COLO668 (cell line): ENCODE results near the gene SYNJ1.

Experiments
- DNase-seq: peaks from one replicate; lab custom pipeline; 2025; ENCODE audit not compliant: unreplicated experiment; lab: John Stamatoyannopoulos, UW

The SYNJ1 gene

GRCh38 chr21:32585970-32586369, 141.8 kb downstream of the SYNJ1 start:
- no peak for DNase-seq

- DNase-seq, result no peak
These were observed 142.6 kb downstream of the SYNJ1 start, which contains the start of gene TCP10L for GRCh38 chr21:32585042-32585710. Gene TCP10L, minus strand, starts transcription at chr21:32585523. Its CDS starts 1,219 bp downstream, at chr21:32584304.

- DNase-seq, result no peak
These were observed 143.3 kb downstream of the SYNJ1 start for GRCh38 chr21:32584472-32584871.

- no peak for DNase-seq
These were observed 146.1 kb downstream of the SYNJ1 start for GRCh38 chr21:32581732-32582131.

DNA sequence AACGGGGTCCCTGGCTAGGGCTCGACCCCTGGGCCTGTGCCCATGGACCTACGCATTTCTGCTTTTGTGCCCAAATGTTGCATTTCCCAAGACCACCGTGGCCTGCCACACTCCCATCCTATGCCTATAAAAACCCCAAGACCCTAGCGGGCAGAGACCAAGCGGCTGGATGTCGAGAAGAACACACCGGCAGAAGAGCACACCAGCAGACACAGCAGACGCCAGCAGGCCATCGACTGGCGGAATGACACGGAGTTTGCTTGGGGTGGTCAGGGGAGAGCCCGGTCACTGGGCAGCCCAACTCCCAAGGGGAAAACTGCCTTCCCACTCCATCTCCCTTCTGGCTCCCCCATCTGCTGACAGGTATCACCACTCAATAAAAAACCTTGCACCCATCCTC, 146.9 kb downstream of the SYNJ1 start:
- DNase-seq, result no peak
